ENCODE data around the gene VILL.
"Not testable (repeated sequence)": the region's sequence is repeated elsewhere in the genome, so short reads cannot be mapped to it uniquely, and the experiment has no call there.

Gene VILL

DNA sequence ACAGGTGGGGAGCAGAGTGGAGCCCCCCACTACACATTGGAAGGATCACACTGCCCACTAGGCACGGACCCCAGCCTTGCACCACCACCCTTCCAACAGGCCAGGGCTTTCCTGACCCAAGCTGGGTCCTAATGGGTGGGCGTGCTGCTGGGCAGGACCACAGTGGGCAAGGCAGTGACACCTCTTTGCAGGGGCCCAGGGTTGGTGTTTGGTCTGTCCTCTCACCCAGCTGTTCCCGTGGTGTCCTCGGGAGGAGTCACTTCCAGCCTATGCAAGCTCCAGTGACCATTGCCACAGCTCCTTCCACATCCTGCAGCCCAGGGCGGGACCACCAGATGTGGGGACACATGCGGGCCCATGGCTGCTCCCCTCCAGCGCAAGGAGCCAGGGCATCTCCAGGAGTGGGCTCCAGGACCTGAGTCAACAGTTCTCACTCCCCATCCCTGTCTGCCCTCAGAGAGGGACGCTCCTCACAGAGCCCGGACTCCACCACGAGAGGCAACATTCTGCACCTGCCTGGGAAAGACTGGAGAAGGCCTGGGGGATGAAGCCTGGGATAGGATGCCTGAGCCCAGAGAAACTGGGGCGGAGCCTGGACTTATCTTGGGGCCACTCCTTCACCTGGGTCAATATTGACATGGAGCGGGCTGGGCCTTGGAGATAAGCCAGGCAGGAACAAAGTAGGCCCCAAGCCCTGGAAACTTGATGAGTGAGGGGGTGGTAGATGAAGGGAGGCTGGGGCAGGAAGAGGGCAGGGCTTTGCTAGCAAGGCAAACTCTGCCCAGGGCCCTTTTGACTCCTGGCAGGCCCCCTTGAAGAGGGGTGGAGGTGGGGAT is 3.9 kb upstream of the VILL start:
- DNase-seq: no peak

DNA sequence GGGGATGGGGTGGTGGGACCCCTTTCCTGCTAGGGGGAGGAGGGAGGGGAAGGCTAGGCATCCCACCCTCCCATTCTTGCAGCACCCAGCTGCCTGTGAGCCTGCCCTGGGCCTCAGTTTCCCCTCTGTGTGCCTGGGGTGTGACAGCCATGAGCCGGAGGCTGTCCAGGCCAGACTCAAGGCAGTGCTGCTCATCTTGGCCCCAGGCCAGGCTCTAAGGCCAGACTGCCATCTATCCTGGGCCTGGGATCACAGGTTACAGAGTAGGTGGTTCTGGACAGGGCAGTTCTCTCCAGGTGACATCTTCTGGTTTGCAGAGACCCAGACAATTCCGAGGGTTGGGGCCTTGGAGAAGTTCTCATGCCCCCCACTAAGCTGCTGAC is 3.3 kb upstream of the VILL start:
- DNase-seq: no peak

DNA sequence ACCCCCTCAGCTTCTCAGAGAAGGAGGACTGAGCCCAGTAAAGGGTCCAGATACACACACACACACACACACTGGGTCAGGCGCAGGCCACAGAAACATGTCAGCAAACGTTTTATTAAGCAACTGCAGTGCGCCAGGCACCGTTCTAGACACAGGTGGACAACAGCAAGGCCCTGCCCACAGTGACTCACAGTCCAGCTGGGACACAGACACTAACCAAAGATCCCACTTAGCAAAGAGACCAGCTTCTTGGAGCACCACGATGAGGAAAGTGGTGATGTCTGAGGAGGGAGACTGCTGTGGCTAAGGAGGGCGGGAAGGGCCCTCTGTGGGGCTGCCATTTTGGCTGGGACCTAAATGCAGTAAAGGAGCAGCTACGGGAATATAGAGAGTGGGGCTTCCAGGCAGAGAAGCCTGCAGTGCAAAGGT is 2.8 kb upstream of the VILL start:
- DNase-seq: no peak

DNA sequence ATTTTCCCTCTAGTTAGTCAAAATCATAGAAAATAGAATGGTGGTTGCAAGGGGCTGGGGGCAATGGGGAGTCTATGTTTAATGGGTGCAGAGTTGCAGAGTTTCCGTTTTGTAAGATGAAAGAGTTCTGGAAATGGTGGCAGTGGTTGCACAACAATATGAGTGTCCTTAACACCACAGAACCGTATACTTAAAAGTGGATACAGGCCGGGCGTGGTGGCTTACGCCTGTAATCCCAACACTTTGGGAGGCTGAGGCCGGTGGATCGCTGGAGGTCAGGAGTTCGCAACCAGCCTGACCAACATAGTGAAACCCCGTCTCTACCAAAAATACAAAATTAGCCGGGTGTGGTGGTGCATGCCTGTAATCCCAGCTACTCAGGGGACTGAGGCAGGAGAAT is 2.2 kb upstream of the VILL start:
- not testable (repeated sequence) for DNase-seq

DNA sequence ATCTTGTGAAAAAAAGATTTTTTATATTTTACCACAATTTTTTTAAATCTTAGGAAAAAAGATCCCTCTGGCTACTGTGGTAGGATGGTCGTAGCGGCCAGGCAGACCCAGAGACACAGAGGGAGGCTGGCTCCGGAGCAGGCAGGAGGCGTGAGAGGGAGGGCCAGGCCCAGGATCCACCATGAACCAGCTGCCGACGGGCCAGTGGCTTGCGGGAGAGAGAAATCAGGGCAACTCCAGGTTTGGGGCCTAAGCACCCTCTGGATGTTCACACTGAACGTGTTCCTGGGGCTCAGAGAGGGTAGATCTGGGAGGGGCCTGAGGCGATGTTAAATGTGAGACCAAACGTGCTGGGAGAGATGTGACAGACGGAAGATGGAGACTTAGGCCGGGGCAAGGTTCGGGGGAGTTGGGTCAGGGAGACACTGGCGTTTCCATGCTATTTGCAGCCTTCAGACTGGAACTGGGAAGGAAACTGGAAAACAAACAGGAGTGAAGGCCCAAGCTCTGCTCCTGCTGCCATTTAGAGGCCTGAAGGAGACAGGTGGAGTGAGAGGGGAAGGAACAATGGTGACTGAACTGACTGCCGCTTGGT is 1.6 kb upstream of the VILL start:
- DNase-seq: no peak

DNA sequence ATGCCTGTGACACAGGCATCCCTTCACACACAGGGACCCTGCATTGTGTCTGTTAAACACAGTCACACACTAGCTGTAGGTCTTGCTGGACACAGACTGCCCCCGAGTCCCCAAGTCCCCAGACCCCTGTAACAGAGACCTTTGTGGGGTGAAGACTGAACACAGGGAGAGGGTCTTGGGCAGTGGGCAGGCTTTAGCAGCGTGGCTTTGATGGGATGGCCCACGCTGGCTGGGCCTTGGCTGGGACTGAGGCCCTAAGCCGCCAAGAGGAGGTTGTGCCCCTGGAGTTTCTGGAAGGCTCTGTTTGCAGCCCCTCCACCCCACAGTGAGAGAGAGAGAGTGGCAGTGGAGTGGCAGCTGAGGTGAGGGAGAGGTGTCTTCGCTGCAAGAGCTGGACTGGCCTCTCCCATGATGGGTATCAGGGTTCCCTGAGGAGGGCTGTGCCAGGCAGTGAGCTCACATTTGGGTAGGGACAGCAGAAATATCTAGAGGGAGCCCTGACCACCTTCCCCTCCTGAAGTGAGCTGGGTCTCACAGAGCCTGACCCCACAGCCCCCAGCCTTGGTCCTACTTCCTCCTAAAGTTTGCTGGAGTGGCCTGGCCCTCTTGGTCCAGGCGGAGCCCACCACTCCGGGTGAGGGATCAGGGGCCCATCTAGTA is 635 bp upstream of the VILL start:
- DNase-seq: no peak

DNA sequence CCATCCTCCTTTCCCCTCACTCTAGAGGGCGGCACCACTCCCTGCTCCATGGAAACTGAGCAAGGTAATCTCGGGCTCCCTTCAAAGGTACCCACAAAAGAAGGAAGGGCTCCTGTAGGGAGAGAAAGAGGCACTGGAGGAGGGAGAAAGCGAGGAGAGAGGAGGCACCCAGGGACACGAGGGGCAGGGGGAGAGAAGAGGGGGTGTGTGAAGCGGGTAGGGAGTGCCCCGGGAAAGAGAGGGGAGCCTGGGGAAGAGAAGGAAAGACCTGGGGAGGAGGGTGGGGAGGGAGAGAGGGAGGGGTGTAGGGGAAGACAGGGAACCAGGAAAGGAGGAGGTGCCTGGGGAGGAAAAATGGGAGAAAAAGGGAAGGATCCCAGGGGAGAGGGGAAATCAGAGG is 523 bp downstream of the VILL start:
- no peak for DNase-seq

DNA sequence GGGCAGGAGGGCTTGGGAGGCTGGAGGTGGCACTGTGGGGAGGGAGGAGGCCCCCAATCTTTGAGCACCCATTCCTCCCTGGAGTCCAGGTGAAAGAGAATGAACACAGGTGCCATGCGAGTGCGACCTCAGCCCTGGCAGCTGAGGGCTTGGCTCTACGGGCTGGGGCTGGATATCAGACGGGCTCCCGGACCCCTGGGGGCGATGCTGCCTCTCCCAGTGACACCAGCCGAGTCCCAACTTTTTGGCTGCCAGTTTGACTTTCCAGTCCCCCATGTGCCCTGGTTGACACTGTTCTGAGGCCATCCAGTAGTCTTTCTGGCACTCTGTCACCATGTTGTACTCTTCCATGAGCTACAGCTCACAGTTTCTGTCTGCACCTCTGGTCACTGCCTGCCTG is 1.2 kb downstream of the VILL start:
- no peak for DNase-seq

DNA sequence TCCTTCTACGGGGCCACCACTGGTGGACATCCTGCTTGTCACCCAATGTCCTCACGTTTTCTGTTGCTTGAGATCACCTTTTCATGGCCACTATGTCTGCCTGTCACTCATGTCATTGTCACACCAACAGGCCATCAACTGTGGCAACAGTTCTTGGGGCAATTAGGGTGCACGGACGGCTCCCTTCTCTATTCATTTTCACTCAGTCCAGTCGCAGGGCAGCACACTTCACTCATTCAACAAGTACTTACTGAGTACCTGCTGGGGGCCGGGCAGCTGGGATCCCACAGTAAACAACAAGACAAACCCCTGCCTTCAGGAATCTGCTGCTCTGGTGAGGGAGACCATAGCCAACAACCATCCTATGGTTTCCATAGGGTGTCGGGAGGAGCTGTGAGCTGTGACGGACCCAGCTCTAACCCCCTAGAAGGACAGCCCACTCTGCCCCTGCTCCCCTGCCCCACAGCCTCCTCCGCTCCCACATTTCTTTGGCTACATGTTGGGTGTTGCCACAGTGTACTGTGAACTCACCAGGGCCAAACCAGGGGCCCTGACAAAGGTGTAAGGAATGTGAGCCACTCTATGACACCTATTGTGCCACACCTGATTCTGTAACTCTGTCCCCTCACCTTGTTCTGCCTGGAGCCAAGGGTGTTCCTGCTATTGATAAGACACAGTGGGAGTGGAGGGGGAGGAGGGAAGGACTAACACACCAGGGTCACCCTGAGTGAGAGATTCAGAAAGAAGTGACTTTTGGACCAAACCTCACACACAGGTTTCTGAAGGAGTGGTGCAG is 1.9 kb downstream of the VILL start:
- no peak for DNase-seq

DNA sequence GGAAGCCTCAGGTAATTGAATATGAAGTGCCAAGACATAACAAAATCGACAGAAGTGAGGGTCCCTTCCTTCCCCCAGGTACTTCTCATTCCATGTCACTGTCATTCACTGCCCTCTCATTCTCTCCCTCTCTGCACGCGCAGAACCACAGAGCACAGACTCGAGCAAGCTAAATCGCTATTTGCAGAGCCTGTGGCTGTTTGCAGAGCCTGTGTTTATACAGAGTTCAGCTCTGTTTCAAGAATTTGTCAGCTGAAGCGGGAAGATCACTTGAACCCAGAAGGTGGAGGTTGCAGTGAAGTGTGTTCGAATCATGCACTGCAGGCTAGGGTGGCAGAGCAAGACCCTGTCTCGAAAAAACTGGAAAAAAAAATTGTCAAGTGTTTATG is 2.5 kb downstream of the VILL start:
- no peak for DNase-seq

DNA sequence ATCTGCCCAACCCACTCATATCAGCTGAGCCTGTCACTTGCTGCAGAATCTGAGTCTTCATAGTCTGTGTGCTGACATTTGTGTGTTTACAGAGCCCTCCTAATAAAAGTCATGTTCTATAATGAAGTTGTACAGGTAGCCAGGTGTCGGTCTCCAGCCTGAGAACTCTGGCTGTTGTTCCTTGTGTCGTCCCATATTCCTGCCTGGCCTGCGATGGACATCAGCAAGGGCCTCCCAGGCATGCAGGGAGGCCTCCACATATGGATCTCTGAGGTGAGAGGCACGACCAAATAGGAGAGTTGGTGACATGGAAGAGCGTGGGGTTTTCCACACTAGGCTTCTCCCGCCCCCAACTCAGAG is 2.9 kb downstream of the VILL start:
- no peak for DNase-seq

DNA sequence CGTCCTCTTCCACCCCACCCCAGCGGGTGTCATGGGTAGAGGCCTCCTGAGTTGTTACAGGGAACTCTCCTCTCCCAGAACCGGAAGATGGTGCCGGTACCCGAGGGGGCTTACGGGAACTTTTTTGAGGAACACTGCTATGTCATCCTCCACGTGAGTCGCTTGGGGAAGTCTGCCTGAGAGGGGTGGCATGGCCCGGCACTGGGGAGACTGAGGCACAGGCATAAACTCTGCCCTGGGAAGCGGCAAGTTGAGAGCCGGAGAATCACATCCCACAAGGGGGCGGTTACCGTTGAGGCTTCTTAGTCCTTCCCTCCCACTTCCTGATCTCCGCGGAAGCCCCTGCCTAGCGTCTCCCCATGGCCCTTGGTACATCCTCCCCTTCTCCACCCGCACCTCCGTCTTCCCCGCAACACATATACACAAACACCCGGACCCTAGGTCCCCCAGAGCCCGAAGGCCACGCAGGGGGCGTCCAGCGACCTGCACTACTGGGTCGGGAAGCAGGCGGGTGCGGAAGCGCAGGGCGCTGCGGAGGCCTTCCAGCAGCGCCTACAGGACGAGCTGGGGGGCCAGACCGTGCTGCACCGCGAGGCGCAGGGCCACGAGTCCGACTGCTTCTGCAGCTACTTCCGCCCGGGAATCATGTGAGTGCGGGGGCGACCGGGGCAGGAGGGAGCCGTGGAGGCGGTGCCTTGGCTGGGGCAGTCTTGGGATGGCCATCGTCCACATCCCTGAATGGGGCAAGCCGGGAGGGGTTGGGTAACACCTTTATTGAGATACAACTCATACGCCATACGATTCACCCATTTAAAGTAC is 3.4 kb downstream of the VILL start:
- peak in 4 of 5 experiments; percentile 44 to 75 (median 59) for DNase-seq

DNA sequence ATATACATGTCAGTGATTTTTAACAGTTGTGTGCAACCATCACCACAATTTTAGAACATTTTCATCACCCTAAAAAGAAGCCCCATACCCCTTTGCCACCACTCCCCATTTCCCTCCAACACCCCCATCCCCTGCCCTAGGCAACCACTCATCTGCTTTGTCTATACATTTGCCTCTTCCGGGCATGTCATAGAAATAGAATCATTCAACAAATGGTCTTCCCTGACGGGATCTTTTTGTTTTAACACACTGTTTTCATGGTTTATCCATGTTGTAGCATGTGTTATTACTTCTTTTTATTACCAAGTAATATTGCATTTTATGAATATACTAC is 4.0 kb downstream of the VILL start:
- peak in 1 of 5 experiments; percentile 47 for DNase-seq

DNA sequence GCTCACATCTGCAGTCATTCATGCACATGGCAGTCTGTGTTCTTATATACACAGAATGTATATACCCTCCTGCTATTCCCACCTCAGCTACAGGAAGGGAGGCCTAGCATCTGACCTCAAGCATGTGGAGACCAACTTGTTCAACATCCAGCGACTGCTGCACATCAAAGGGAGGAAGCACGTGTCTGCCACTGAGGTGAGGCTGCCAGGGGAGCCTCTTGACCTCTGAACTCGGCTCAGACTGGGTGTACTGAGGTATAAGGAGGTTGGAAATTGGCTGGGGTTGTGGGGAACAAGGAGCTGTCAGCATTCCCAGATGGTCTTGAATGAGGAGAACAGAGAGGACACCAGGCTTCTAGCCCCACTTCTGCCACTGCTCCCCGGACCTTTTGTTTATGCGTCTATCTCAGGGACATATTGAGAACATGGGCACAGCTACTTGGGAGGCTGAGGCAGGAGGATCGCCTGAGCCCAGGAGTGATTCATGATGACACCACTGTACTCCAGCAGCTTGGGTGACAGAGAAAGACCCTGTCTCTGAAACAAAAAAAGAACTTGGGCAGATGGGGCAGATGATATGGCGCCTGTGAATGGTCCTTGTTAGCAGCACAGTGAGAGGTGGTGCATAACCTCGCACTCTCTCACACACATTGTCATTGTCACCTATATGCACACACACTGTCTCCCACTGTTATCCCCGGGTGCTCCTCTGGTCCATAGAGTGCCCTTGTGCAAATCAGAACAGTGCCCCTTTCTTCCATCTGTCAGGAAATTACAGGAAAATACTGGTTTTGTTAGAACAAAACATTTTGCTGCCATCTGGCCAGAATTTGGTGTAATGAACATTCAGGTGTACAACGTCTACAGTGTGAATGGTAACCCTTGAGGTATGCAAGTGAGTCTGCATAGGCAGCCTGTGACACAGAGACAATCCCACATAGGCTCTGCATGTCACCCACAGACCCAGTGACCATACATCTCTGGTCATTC is 5.4 kb downstream of the VILL start:
- DNase-seq: peak in 1 of 5 experiments; percentile 51

DNA sequence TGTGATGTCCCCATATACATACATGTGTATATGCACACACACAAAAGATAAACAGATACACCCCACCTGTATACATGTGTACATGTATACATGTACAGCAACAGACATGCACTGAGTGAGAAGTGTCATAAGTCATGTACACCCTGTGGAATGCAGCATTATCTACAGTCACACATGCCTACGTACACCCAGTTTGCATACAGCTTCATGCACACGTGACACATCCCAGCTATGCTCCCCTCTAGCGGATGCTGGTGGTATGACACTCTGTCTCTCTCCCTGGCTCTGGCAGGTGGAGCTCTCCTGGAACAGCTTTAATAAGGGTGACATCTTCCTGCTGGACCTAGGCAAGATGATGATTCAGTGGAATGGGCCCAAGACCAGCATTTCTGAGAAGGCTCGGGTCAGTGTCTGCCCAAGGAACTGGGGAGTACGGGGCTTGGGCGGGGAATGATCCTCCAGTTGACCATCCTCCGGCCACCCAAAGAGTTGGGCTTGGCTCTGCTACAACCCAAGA is 6.3 kb downstream of the VILL start:
- peak; percentile 42 to 90 (median 69) for DNase-seq

DNA sequence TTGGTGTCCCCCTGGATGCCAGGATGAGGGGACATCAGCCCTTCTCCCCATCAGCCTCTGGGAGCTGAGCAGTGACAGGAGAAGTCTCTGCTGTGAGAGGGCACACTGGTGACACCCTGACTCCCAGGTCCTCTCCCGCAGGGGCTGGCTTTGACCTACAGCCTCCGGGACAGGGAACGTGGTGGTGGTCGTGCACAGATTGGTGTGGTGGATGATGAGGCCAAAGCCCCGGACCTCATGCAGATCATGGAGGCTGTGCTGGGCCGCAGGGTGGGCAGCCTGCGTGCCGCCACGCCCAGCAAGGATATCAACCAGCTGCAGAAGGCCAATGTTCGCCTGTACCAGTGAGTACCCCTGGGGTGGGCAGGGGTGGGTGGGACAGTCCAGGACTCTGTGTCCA is 6.8 kb downstream of the VILL start:
- no peak for DNase-seq

DNA sequence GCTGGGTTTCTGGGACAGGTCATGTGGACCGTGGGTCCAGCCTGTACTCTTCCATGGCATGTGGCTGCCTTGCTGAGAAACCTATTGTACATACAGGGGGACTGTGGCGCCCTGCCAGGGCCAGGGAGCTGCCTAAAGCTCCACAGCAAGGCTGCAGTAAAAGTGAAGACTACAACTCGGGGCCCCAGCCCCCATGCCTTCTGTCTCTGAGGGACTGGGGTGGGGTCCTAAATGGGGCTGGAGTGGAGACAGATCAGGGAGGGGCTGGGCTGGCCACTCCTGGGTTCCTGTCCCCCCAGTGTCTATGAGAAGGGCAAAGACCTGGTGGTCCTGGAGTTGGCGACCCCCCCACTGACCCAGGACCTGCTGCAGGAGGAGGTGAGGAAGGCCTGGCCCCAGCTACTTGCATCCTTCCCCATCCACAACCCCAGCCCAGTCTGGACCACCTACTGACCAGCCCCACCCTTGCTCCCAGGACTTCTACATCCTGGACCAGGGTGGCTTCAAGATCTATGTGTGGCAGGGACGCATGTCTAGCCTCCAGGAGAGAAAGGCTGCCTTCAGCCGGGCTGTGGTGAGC is 7.3 kb downstream of the VILL start:
- no peak for DNase-seq

DNA sequence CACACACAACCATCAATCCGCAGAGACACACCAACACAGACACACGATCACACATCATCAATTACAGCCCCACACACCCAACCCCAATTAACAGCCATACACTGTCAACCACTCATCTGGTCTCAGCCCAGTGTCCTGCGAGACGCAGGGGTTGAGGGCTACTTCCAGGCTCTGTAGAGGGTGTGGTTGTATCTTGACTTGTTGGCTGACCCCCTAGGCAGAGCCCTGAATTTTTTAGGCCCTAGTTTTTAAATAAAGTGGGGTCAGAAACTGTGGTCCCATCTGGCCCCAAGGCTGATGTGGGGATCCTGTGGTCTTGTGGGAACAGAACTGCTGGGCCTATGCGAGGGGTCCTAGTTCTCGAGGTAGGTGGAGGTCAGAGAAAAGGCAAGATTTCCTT is 9.2 kb downstream of the VILL start:
- no peak for DNase-seq

DNA sequence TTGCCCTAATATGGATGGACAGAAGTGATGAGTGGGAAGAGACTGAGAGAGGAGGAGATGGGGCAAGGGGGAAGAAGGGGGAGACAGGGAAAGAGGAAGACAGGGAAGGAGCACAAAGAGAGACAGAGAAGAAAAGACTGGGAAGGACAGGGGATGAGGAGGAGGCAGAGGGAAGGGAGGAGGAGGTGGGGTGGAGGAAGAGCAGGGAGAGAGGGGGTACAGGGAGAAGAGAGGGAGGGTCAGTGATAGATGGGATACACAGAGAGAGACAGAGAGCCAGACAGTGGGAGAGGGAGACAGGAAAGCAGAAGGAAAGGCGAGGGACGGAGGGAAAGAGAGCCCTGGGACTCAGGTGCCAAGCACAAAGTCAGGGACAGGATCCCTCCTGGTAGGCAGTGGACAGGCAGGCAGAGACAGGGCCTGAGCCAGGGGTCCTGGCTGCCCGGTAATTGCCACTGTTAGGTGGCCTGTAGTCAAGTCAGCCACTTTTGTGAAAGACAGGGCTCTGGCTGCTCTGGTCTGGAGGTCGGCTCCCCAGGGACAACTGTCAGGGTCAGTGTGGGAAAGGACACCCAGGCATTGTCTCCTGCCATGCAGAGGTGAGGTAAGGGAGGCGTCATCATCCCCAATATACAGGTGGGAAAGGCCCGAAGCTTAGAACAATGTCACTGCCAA is 9.8 kb downstream of the VILL start:
- no peak for DNase-seq

DNA sequence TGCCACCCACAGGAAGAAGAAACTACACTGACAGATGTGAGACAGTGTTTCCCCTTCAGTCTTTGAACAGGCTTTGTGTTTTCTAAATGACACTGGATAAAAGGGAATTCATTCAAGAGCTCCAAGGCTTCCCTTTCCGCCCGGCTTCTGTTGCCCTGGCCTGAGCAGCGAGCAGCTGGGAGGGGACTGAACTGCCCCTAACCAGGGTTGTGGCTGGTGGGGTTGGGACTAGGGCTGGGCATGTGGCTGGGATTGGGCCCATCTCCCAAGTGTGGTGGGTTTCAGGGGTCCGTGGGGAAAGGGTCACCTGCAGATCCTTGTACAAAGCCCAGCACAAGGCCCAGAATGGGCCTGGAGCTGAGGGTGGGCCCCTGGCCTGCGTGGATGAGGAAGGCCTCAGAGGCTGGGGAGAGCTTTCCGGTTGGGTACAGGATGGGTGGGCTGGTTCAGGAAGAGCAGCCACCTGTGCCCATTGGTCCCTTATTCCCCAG is 10.4 kb downstream of the VILL start:
- no peak for DNase-seq
